Left kidney (tissue), 2 donors: ENCODE data around the gene CLIC6. TPM values are rescaled to one million over a fixed set of nuclear protein-coding genes. Genes with fewer than 3 reads are reported as not detected.
A peak's percentile ranks its signal among the peaks of the same experiment; 100 is the strongest.
"Not testable (repeated sequence)": the region's sequence is repeated elsewhere in the genome, so short reads cannot be mapped to it uniquely, and the experiment has no call there.

Source experiments
- DNase-seq: peaks from one replicate; pipeline ENCODE4 v3.0.0-alpha.2; 2013
- polyA plus RNA-seq: library from polyadenylated mRNA; unstranded; fragments of 120-200 nt; gene quantifications from one replicate; pipeline ENCODE4 v1.2.1, GENCODE V29; 2013; ENCODE audit not compliant: insufficient read length

CLIC6 gene
- polyA plus RNA-seq, 1 donor, result 2.3 TPM

DNA sequence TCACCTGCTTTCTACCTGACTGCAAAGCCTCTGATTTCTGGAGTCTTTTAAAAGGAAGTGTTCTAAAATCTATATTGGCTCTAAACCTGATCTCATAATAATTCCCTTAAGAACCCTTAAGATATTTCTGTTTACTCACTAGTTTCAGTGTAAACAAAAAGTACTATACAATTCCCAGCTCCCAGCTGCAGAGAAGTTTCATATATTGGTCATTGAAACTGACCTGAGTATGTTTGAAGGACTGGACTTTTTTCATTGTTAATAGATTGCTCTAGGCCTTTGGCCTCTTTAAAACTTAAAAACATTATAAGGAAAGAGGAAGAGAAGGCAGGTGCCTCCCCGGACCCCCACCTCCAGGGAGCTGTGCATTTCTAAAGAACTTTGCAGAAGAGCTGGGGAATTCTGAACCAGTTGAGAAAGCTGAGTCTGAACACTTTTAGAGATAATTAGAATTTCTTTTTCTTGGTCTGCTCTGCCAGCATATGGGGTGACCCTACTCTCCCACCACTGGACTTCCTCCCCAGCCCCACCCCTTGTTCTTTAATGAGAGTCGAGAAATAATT lies 23.7 kb downstream of the CLIC6 start:
- no peak for DNase-seq

DNA sequence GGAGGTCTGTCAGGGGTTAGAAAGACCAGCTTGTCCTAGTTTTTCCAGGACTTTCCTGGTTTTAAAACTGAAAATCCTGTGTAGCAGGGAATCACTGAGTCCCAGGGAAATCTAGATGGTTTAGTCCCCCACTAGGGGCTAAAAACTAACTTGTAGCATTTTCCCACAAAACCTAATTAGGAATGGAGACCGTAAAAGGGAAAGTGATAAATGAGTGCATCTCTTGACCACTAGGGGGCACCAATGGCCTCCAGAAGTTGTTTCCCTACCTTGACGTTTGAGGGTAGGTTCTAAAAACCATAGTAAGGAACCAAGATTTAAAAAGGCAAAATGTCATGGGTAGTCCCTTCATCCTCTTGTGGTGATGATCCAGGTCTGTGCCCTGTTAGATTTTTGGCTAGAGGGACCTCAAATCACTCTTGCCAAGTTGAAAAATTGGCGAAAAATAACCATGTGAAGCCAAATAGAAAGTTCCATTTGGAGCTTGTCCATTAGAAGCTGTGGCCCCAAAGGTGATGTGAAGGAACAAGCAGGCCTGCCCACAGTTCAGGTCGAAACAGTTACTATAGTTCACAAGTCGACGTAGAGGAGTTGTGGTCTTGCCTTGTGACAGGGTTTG lies 24.5 kb downstream of the CLIC6 start:
- peak; percentile 59 for DNase-seq

DNA sequence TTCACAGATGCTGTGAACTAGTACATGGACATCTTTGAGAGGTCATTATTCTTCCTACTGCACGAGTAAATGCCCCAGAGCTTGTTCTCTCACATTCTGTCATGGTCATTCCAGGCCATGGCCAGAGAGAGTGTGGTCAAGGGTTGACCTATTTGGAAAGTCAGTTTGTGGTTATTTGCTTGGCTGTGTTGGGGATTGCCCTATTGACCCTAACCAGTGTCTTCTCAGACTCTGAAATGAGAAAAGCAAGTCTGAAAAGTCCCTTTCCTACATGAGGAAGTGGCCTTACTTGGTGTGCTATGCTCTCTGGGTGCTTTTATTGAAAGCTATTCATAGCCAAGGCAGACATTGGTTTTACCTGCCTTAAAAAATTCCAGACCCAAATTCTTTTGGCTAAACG lies 26.6 kb downstream of the CLIC6 start:
- DNase-seq, result no peak

DNA sequence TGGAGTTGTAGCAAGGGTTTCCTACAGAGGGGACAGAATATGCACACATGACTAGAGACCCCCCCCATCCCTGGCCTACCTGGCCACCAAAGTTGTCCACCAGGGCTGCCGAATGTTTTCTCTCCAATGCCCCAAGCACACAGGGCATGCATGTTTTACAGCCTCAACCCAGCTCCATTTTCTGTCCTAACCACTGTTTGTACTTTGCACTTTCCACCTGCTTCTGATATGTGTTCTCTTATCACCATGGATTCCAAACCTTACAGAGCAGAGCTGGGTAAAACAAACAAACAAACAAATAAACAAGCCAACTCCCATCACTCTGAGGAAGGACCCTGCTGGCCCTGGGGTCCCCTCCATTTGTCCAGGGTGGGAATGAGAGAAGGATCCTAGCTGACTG lies 27.3 kb downstream of the CLIC6 start:
- DNase-seq, result no peak

DNA sequence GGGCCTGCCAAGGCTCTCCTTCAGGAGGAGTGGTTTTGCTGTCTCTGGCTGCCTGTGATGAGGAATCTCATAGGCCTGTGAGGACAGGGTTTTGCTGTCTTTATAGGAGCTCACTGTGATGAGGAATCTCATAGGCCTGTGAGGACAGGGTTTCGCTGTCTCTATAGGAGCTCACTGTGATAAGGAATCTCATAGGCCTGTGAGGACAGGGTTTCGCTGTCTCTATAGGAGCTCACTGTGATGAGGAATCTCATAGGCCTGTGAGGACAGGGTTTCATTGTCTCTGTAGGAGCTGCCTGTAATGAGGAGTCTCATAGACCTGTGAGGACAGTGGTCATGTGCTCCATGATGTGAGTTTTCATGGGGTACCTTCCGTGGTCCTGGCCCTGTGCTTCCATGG lies 29.0 kb downstream of the CLIC6 start:
- no peak for DNase-seq

GRCh38 chr21:34698270-34699015 lies 29.6 kb downstream of the CLIC6 start:
- no peak for DNase-seq

DNA sequence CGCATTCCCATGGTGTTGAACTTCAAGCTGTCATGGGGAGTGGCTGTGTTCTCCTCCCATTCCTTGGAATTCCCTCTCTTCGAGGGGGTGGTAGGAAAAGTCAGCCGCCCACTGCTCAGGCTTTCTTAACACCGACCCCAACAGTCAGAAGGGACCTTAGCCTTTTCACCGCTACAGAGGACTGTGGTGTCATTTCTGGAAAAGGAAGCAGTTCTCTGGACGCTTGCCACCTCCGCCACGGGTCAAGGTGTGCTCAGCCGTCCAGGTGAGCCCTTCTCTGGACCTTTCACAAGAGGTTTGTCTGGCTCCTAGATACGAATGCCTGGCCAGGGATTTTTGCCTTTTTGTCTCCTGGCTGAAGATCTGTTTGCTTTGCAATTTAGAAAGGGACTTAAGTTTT lies 31.8 kb downstream of the CLIC6 start:
- DNase-seq, result no peak

DNA sequence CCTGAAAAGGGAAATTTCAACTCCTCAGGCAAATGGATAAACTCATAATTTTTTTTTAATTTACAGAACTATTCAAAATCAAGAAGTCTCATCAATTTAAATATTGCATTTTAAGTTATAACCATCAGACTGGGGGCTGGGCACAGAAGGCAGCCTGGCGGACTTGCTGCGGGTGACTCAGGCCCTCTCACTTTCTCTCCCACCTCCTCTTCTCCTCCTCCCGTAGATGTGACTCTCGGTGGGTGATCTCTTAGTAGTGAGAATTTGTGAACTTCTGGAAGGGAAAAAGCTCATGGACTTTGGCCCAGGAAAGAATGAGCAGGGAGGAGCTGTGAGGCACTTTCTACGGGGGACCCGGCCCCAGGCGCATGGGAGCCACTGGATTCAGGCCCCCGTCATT lies 32.9 kb downstream of the CLIC6 start:
- DNase-seq, result no peak

GRCh38 chr21:34702341-34703170 lies 33.8 kb downstream of the CLIC6 start:
- no peak for DNase-seq

GRCh38 chr21:34703571-34703970 lies 34.8 kb downstream of the CLIC6 start:
- no peak for DNase-seq

DNA sequence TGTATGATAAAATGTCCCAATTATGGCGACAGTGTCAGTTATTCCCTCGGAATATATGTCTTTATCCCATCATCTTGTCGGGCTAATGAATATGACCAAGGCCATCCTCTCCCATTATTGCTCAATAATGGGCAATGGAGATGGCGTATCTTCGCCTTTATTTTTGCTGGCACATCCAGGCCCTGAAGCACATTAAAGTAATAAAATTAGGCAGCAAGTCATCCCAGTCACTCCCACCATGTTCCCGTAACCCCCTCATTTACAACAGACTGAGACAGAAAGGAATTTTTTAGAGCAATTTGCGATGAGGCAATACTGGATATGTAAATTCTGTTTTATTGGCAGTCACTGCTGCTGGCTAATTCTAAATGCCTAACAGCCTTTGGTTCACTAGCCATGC lies 35.3 kb downstream of the CLIC6 start:
- no peak for DNase-seq

DNA sequence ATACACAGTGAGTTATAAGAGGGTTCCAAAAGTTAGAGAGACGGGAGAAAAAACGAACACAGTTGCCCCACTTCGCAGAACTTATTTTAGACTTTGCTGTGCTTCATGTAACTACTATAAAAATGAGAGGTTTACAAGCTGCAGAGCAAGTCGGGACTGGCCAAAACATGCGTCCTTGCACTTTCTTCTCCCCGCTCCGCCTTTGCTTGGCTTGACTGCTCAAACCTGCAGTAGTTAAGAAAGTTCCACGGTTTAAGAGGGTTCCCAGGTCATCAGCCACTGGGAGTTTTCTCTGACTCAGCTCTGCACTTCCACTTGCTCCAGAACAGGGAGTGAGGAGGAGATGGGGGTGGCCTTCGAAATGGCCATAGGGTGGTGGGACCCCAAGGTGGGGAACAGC lies 36.2 kb downstream of the CLIC6 start:
- DNase-seq, result no peak

DNA sequence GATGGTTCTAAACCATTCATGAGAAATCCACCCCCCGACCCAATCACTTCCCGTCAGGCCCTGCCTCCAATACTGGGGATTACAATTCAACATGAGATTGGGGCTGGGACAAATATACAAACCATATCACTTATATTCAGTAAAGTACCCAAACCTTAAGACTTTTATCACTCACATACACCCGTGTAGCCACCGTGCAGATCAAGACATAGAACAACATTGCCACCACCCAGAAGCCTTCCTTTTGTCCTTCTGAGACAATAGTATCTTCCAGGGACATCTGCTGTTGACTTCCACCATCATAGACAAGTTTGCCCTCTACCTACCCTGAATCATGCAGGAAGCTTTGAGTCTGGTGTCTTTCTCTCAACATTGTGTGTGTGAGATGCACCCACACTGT lies 37.5 kb downstream of the CLIC6 start:
- no peak for DNase-seq

DNA sequence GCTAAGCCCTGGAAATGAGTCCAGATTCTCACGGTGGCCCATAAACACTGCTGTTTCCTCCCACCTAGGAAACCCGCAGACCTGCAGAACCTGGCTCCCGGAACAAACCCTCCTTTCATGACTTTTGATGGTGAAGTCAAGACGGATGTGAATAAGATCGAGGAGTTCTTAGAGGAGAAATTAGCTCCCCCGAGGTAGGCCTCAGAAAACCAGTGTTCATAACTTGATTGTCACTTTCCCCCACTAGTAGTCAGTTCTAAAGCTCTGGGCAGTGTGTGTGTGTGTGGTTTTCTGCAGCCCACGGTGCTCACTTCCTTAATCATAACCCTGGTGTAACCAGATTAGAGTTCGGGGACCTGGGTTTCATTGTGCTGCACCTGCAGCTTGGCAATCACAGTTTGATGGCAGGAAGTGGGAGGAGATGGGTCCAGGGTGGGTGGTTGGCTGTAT lies 39.1 kb downstream of the CLIC6 start:
- DNase-seq, result no peak

- no peak for DNase-seq
These were observed 44.8 kb downstream of the CLIC6 start for GRCh38 chr21:34713621-34714020.

GRCh38 chr21:34715518-34715917 lies 46.7 kb downstream of the CLIC6 start:
- DNase-seq, result no peak

DNA sequence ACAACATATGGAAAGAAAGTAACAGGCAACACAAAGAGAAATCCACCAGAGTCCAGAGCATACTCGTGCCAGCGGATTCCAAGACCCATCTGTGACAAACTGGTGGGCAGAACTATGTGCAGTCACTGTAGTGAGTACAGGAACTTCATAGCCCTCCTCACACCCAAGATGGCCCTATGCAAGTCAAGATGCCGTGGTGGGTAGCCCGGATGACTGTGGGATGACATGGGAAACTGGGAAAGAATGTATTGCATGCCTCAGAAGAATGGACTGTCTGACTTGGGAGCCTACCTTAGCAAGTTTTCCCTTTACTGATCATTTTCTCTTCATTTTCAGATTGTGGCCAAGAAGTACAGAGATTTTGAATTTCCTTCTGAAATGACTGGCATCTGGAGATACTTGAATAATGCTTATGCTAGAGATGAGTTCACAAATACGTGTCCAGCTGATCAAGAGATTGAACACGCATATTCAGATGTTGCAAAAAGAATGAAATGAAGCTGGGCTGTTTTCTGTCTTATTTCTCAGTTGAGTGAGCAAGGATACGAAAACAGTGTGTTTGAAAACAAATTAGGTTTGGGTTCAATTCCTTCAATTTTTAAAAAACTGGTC lies 47.3 kb downstream of the CLIC6 start:
- no peak for DNase-seq

DNA sequence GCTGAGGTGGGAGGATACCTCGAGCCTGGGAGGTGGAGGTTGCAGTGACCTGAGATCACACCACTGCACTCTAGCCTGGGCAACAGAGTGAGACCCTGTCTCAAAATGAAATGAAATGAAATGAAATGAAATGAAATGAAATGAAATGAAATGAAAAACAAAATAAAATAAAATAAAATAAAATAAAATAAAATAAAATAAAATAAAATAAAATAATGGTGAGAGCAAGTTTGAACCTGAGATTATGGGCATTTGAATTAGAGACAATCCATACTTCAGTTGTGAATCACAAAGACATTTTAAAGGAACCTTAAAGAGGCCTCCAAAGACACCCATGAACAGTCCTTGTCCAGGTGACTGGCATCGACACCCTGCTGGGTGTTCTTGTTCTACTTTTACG lies 49.7 kb downstream of the CLIC6 start:
- not testable (repeated sequence) for DNase-seq

GRCh38 chr21:34722684-34723300 lies 54.0 kb downstream of the CLIC6 start:
- no peak for DNase-seq

- DNase-seq, result no peak
These were observed 55.5 kb downstream of the CLIC6 start for GRCh38 chr21:34724131-34724856.

DNA sequence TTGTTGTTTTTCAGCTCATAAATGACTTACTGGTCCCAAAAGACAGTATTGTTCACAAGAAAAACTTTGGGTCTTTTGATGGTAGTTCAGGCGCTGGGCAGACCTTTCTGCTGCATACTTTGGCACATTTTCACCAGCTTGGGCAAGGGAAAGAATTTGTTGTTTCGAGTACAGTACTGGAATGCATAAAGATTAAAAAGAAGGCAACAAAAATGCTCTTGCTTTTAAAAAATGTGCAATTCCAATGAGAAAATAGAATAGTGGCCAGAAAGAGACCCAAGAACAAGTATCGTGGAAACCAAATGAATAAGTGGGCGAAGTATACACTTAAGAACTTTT lies 56.0 kb downstream of the CLIC6 start:
- DNase-seq, result no peak
